22Rv1 (cell line): ENCODE results near the gene TUT4.

ENCODE experiments used
- ZFX ChIP-seq: fragments of 450-650 bp; IDR thresholded peaks from 2 replicates; pipeline ENCODE4 v1.6.1; 2017; ENCODE audit warnings: antibody characterized with exemption, borderline replicate concordance
- TF ChIP-seq, protein P1 (sequence below): fragments of 450-650 bp; IDR thresholded peaks from 2 replicates; pipeline ENCODE4 v1.5.1; 2017; ENCODE audit warnings: mild to moderate bottlenecking

GRCh38 chr1:52544665-52545525 lies 8.0 kb downstream of the TUT4 start:
- TF ChIP-seq, protein P1, sequence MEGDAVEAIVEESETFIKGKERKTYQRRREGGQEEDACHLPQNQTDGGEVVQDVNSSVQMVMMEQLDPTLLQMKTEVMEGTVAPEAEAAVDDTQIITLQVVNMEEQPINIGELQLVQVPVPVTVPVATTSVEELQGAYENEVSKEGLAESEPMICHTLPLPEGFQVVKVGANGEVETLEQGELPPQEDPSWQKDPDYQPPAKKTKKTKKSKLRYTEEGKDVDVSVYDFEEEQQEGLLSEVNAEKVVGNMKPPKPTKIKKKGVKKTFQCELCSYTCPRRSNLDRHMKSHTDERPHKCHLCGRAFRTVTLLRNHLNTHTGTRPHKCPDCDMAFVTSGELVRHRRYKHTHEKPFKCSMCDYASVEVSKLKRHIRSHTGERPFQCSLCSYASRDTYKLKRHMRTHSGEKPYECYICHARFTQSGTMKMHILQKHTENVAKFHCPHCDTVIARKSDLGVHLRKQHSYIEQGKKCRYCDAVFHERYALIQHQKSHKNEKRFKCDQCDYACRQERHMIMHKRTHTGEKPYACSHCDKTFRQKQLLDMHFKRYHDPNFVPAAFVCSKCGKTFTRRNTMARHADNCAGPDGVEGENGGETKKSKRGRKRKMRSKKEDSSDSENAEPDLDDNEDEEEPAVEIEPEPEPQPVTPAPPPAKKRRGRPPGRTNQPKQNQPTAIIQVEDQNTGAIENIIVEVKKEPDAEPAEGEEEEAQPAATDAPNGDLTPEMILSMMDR: no peak
- no peak for TF ChIP-seq ZFX
